NCI-H82 treated with DMSO at 0.1 percent for 48 hours (cell line): ENCODE results near the gene CAPN1.
"Not testable (repeated sequence)": the region's sequence is repeated elsewhere in the genome, so short reads cannot be mapped to it uniquely, and the experiment has no call there.

Experiments used
- DNase-seq: peaks from one replicate; lab custom pipeline; 2025; ENCODE audit not compliant: unreplicated experiment; lab: John Stamatoyannopoulos, UW

Gene CAPN1

DNA sequence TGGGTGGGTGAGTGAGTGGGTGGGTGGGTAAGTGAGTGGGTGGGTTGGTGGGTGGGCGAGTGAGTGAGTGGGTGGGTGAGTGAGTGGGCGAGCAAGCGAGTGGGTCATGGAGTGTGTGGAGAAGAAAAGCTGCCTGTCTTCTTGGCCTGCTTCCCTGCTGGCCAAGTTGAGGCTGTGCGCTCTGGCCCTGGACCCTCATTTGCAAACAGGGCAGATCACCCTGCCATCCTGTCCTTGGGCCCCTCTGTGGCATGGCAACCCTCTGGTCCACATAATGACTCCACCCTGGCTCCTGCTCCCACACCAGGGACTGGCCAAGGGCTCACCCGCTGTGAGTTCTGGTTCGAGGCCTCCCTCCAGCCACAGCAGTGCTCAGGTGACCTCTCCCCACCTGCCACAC lies 35.1 kb downstream of the CAPN1 start:
- no peak for DNase-seq

DNA sequence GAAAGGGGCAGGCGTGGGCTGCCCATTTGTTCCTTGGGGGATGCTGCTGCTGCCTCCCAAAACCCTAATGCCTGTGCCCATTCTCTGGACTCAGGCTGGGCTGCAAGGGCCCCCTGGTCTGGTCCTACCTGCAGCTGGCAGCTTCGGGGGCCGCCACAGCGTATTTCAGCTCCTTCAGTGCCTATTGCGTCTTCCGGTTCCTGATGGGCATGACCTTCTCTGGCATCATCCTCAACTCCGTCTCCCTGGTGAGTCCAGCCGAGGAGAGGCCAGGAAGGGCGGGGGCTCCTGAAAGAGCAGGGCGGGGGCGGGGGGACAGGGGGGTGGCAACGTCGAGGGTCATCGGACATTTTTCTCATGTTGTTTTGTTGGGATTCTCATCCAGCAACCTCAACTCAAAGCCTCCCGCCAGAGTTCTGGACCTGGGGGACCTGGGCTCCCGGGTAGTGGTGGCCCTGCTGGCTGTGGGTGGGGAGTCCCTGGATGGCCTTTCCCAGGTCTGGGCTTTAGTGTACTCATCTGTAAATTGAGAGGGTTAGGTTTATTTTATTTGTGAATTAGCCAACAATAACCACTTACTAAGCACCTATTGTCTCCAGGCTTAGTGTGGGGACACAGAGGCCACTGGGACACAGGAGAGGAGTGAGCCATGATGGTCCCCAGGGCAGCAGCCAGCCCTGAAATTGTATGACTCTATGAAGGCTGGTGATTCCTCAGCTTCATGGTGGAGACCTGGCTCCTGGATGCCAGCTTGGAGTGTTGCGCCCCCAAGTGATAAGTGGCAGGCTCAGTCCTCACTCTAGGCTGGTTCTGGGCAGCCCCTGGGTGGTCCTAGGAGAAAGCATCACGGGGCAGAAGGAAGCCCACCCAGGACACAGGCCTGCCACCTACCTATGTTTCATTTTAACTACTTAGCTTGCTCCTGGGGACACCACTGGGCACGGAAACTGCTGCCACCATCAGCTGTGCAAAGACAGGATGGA lies 36.0 kb downstream of the CAPN1 start:
- no peak for DNase-seq

- DNase-seq = no peak
Observed at GRCh38 chr11:65218446-65218845, 36.7 kb downstream of the CAPN1 start.

DNA sequence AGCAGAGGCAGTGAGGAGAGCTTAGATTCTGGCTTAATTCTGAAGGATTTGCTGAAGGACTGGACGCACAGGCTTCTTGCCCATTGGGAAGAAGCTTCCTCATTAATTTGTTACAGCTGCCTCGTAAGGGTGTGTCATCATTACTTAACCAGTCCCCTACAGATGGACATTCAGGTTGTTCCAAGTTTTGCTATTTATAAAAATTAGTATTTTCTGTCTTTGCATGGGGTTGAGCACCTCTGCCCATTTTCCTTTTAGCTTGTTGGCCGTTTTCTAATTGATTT lies 38.1 kb downstream of the CAPN1 start:
- no peak for DNase-seq

GRCh38 chr11:65221026-65221425 lies 39.3 kb downstream of the CAPN1 start:
- DNase-seq = no peak

GRCh38 chr11:65223011-65223410 lies 41.3 kb downstream of the CAPN1 start:
- no peak for DNase-seq

GRCh38 chr11:65224930-65225278 lies 43.2 kb downstream of the CAPN1 start:
- DNase-seq = no peak

- no peak for DNase-seq
Observed at GRCh38 chr11:65225279-65226102, 43.8 kb downstream of the CAPN1 start.

GRCh38 chr11:65226103-65226442 lies 44.3 kb downstream of the CAPN1 start:
- no peak for DNase-seq

DNA sequence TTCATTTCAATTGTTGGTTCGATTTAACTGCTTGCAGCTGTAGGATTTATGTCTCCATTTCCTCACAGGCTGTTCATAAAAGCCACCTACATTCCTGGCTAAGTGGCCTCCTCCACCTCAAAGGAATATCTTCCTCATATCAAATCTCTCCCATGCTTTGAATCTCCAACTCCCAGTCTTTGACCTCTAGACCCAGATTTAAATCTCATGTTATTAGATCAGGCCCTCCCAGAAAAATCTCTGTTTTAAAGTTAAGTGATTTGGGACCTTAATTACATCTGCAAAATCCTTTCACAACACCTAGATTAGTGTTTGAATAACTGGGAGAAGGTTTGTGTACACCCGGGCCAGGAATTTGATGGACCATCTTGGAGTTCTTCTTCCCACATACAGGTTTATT lies 46.2 kb downstream of the CAPN1 start:
- DNase-seq = no peak

DNA sequence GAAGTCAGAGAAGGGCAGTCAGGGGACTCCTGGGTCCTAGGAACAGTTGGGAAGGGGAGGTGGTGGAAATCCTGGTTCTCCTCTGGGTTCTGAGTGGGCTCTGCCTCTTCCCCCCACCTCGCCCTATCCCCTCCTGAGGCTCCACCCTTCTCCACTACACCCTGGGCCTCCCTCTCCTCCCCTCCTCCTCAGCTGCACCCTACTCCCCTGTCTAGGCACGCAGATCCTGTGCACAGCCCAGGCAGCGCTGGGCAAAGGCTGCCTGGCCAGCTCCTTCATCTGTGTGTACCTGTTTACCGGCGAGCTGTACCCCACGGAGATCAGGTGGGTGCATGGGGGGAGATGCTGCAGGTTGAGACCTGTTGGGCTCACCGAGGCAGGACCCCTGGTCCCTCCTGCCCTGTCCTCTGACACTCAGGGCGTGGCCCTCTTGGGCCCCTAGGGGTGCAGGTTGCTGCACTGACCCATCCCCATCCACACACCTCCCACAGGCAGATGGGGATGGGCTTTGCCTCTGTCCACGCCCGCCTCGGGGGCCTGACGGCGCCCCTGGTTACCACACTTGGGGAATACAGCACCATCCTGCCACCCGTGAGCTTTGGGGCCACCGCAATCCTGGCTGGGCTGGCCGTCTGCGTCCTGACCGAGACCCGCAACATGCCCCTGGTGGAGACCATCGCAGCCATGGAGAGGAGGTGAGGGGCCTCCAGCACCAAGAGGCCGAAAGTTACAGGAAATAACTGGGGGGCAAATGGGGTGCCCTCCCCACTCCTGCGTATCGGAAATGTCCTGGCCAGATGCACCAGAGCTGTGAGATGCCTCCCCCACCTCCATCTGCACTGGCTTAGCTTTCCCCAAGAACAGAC lies 54.7 kb downstream of the CAPN1 start:
- no peak for DNase-seq

GRCh38 chr11:65238302-65238701 lies 56.6 kb downstream of the CAPN1 start:
- DNase-seq = not testable (repeated sequence)

- DNase-seq = no peak
Observed at GRCh38 chr11:65241134-65241533, 59.4 kb downstream of the CAPN1 start.

GRCh38 chr11:65241692-65242091 lies 60.0 kb downstream of the CAPN1 start:
- no peak for DNase-seq

- DNase-seq = no peak
Observed at GRCh38 chr11:65242389-65242788, 60.7 kb downstream of the CAPN1 start.

GRCh38 chr11:65243797-65244196 lies 62.1 kb downstream of the CAPN1 start:
- no peak for DNase-seq

DNA sequence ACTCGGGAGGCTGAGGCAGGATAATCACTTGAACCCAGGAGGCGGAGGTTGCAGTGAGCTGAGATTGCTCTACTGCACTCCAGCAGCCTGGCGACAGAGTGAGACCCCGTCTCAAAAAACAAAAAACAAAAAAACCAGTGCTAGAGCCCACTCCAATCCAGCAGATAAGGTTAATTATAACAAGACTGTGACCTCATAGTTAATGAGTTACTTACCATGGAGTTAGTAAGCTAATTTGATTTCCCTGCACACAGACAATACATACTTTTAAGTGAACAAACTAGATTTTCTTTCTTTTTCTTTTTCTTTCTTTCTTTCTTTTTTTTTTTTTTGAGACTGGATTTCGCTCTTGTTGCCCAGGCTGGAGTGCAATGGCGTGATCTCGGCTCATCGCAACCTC lies 63.3 kb downstream of the CAPN1 start:
- DNase-seq = not testable (repeated sequence)

DNA sequence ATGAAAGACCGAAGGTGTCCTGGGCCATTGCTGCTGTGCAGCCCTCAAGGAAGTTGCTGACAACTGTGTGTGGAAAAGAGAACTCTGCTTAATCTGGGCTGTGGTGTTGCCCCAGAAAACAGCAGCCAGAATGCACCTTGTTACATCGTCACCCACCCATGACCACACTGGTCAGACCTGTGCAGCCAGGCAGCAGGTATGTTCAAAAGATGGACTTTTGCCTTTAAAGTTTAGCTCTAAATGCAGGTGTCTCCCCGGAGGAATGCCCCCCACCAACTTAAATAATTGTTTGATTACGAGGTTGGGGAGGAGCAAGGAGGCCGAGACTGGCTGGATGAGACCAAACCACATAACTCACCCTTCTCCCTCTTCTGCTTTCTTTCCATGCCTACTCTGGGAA lies 64.8 kb downstream of the CAPN1 start:
- DNase-seq = no peak

DNA sequence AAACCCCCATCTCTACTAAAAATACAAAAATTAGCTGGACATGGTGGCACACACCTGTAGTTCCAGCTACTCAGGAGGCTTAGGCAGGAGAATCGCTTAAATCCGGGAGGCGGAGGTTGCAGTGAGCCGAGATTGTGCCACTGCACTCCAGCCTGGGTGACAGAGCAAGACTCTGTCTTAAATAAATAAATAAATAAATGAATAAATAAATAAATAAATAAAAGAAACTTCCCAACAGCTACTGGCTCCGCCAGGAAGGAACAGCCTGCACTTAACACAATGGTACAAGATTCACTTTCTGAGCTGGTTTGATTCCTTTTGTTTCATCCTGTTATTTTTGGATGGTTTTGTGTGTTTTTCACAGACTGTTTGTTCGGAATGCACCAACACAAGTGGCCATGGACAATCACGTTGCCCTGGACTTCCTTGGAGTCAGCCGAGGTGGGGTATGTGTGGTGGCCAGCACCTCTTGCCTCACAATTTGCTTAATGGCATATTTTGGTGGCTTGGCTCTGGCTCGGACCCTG lies 66.5 kb downstream of the CAPN1 start:
- not testable (repeated sequence) for DNase-seq

GRCh38 chr11:65251476-65251875 lies 69.7 kb downstream of the CAPN1 start:
- no peak for DNase-seq

- DNase-seq = no peak
Observed at GRCh38 chr11:65254724-65255123, 73.0 kb downstream of the CAPN1 start.
